ENCODE measurements around the gene ARHGEF38.
"Not testable (repeated sequence)": the region's sequence is repeated elsewhere in the genome, so short reads cannot be mapped to it uniquely, and the experiment has no call there.

The ARHGEF38 gene

GRCh38 chr4:105560421-105560848 lies 8.0 kb downstream of the ARHGEF38 start:
- DNase-seq = no peak

GRCh38 chr4:105563352-105563751 lies 10.9 kb downstream of the ARHGEF38 start:
- DNase-seq = no peak

- no peak for DNase-seq
These were observed 16.2 kb downstream of the ARHGEF38 start for GRCh38 chr4:105568584-105568983.

DNA sequence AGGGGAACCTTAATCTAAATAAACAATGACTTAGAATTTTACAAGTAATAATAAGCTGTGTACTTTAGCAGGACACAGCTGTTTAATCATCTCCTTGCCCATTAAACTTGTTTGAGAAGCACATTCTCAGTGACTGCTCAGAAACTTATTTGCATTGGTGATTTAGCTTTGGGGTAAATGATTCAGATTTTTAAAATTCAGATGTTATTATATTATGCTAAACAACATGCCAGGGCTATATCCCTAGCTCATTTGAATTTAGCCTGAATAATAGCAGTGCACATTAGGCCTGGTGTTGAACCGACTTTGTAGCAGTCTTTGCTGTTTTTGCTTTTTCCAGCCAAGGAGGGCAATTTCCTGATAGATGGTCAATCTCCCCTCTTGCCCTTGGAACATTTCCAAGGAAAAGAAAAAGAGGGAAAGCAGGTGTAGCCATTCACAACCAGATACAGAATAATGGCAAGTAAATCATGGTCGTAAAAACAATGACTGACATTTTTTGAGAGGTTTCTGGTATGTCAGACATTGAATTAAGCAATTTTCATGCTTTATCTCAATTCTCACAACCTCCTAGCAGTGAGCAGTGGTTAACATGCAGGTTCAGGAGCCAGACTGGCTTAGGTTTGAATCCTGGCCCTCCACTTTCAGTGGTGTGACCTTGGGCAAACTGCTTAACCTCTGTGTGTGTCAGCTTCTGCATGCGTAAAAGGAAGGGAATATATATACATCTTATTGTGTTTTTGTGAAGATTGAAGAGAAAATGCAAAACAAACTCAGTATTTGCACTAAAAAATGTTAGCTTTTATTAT lies 16.8 kb downstream of the ARHGEF38 start:
- no peak for DNase-seq

GRCh38 chr4:105569866-105570236 lies 17.4 kb downstream of the ARHGEF38 start:
- DNase-seq = no peak

- DNase-seq = no peak
These were observed 19.9 kb downstream of the ARHGEF38 start for GRCh38 chr4:105572296-105572695.

DNA sequence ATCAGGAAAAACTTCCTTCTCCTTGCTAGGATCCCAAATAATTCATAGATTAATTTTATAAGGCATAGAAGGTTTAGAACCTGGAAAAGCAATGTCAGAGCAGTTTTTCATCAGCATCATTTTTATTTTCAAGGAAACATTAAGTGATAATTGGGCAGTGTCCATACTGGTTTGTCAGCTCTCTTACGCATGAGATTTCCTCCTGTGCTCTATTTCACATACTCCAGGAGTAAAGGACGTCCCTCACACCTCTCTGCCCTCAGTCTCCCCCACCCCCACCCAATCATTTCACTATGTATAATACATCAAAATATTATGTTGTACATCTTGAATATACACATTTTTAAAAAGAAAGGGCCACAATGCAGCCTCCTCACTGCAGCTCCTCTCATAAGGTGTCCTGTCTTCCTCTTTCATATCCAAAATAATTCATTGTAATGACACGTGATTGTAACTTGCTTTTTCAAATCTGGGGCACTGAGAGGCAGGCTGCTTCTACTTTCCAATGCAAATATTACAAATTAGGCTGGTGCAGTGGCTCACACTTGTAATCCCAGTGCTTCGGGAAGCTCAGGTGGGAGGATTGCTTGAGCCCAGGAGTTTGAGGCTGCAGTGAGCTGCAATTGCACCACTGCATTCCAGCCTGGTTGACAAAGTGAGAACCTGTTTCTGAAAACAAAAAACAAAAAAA lies 34.4 kb downstream of the ARHGEF38 start:
- no peak for DNase-seq

- DNase-seq = no peak
These were observed 35.4 kb downstream of the ARHGEF38 start for GRCh38 chr4:105587841-105588240.

DNA sequence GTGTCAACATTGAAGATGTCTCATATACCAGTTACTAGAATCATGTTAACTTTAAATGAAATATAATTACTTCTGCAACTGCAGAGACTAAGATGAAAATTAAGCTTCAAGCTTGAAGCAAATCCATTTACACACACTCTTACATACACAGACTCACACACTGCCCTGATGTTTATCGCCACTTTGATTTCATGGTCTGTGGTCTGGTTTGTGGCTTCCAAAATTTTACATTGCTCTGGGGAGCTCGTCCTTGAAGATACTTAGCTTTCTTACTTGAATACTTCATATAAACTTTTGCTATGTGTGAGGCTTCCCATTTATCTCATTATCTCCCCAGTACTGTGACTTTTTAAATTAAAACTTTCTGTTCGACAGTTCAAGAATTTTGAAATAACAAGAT lies 35.8 kb downstream of the ARHGEF38 start:
- DNase-seq = no peak

GRCh38 chr4:105591573-105591972 lies 39.2 kb downstream of the ARHGEF38 start:
- DNase-seq = no peak

DNA sequence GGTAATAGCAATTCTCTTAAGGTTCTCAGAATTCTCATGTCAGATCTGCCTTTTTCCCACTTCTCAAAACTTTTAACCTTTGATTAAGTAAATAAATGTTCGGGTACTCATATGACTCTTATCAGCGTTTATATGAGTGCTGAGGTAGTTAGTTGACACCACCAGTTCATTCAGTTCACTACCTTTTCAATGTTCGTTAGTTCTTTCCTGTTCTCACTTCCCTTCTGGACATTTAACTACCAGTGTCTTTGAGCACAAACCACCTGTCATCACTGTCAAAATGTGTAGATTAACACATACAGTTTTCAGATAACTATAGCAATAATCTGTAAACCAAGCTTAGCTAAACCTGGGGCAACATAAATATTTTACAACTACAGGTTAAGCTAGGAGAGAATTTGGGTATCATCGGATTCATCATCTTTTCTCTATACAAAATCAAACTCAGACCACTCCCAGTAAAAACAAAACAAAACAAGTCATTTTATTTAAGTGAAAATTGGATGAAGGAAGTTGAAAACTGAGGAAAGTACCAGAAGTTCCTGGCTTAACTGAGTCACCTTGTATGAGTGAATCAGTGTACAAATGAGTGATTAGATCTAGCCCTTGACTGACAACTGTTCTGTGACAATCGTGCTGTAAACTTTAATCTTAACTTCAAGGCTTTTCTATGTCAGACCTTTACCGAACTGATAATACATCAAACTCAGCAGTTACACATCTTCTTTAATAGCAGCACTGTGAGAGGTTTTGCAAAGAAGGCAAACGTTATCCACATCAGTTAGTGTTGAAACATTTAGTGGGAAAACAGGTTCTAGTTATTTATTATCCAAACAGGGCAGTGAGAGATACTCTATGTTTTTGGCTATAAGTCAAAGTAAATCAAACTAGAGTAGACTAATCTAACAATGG lies 41.9 kb downstream of the ARHGEF38 start:
- no peak for DNase-seq

- no peak for DNase-seq
These were observed 44.3 kb downstream of the ARHGEF38 start for GRCh38 chr4:105596684-105597083.

DNA sequence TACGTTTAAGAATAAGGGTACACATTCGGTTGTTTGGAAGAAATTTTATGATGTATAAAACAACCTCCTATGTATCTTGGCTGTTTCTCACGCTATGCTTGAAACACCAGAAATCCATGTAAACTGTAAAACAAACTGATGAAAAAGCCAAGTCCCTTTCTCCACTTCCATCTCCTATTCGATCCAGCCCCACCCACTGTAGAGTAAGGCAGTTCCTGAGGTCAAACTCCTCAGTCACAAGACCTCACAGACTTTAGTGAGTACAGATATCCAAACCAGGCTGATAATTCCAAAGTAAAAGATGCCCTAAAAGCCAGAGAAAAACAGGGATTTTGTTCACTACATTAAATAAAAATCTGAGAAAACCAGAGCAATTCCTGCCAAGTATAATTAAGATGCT lies 45.6 kb downstream of the ARHGEF38 start:
- DNase-seq = no peak

GRCh38 chr4:105598787-105599186 lies 46.4 kb downstream of the ARHGEF38 start:
- DNase-seq = no peak

DNA sequence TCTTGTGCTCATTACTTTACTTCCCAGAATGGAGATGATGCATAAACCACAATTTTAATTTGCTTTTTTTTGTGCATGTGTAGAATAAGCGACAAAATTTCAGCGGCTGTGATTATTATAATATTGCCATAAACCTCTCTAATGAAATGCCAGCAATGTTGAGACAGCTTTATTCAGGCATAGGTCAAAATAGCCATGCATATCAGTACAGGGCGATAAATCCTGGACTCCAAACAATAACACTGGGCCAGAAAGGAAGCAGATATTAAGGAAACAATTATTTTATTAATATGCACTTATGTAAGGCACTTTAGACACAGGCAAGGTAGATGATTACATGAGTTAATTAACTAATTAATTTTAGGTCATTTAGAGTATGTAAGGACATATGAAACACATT lies 47.1 kb downstream of the ARHGEF38 start:
- no peak for DNase-seq

- DNase-seq = no peak
These were observed 47.7 kb downstream of the ARHGEF38 start for GRCh38 chr4:105599932-105600655.

DNA sequence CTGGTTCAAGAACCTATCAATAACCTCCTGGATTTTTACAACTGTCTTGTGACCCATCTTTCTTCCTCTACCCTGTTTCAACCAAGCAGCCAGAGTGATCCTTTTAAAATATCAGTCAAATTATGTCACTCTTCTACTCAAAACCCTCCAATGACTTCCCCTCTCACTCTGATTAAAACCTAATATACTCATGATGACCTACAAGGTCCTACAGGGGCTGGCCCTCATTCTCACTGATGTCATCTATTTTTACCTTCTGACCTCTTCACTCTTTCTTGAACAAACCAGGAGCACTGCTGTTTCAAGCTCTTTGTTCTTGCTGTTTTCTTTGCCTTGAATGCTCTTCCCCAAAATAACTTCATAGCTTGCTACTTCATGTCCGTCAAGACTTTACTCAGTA lies 48.5 kb downstream of the ARHGEF38 start:
- no peak for DNase-seq

- no peak for DNase-seq
These were observed 49.0 kb downstream of the ARHGEF38 start for GRCh38 chr4:105601406-105601805.

- DNase-seq = no peak
These were observed 50.7 kb downstream of the ARHGEF38 start for GRCh38 chr4:105603158-105603557.

DNA sequence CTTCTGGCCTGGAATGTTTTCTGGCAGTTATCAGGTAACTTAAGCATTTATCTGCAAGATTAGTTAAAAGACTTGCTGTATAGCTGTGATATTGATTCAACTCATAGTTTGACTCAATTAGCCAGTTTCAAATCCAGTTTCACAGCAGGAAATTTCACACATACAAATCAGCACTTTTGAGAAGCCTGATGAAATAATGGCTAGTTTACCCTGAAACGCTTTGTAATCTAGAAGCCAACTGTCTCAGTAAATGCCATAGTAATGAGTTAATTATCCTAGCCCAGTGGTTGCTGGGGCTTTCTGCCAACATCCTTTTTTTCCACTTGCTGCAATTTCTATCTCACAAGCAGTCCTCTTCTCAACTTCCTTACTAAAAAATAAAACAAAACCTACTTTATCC lies 53.1 kb downstream of the ARHGEF38 start:
- DNase-seq = peak; percentile 33 to 59

DNA sequence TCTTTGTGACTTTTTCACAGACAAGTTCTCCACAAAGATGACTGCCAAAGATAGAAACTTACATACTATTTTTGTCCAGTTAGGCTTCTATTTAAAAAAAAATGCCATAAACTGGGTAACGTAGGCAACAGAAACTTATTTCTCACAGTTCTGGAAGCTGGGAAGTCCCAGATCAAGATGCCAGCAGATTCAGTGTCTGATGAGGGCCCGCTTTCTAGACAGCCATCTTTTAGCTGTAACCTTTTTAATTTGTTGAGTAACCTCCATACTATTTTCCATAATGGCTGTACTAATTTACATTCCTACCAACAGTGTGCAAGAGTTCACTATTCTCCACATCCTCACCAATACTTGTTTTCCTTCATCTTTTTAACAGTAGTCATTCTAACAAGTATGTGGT lies 55.5 kb downstream of the ARHGEF38 start:
- no peak for DNase-seq

- DNase-seq = not testable (repeated sequence)
These were observed 57.4 kb downstream of the ARHGEF38 start for GRCh38 chr4:105609819-105610218.

DNA sequence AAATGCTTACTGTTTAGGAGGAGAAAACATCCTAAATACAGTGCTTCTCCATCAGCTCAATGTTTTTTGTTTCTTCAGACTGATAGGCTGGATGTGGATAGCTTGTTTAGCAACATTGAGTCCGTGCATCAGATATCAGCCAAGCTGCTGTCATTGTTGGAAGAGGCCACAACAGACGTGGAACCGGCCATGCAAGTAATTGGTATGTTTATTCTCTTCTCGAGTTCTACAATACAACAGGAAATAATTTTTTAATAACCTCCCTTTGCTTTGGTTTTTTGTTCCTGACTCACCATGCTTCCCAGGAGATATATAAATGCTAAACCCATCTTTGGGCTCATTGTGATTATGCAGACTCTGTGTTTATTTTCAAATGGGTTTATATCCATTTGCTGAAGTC lies 60.9 kb downstream of the ARHGEF38 start:
- DNase-seq = peak in 1 of 2 experiments; percentile 63

All from NCI-H446 (cell line).